ACHN (cell line): ENCODE measurements around the gene OPCML.

Experiments used
- DNase-seq: peaks from one replicate; pipeline ENCODE4 v3.0.0-alpha.2; 2015
- in situ Hi-C: cut with HindIII; loops from 2 replicates; pipeline ENCODE4 v1.10.0; 2017; ENCODE audit warnings: low sequenced_read_pairs, low pct_ligation_motif_present, low pct_unique_long_range_greater_than_20kb

OPCML gene

DNA sequence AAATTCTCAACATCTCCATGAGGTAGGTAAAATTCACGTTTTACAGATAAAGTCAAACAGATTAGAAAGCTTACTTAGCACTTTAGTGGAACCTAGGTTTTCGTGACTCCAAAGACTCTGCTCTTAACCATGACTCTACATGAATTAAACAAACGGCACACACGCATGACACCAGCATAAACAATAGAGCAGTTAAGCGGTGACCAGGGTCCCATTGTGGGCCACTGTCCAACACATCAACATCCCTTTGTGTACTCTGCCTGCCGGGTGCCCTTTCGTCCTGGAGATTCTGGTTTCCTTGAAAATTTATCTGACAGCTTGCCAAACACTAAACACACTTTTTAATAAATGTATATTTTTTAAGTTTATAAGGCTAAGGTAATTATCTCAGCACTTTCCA is 941.7 kb downstream of the OPCML start:
- in situ Hi-C loops = no loop called here
- no peak for DNase-seq

GRCh38 chr11:132589791-132590190 is 942.5 kb downstream of the OPCML start:
- in situ Hi-C loops = no loop called here
- DNase-seq = no peak

DNA sequence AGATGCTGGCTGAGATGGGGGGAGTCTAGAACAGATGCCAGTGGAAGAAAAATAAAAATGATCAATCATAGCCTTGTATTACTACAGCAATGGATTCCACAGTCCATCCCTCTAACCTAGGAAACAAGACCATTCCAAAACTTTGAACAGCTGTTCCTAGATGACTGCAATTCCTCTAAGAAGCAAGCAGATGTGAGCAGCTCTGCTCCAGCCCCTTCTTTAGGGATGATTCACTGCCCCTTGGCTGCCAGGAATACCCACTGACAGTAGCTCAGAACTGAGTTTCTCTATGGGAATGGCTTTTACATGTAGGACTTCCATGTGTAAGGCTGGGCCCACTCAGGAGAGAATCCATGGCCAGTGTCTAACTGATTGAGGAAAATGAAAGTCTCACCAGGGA is 943.9 kb downstream of the OPCML start:
- in situ Hi-C loops = no loop called here
- DNase-seq = no peak

DNA sequence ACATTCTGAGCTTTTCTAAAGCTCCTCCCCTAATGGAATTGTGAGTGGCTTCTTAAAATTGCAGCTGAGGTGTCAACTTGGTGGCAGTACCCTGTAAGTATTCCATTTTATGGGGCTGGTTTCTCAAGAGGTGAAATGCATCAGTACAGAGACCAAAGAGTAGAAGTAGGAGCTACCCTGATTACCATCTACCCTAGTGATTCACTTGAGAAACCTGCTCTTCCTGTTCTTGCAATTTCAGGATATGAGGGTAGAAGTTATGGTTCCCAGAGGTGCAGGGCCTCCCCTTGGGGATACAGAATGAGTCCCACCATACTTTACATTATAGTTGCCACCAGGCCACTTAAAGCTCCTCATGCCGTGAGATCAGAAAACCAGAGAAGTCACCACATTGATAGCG is 944.6 kb downstream of the OPCML start:
- in situ Hi-C loops = no loop called here

DNA sequence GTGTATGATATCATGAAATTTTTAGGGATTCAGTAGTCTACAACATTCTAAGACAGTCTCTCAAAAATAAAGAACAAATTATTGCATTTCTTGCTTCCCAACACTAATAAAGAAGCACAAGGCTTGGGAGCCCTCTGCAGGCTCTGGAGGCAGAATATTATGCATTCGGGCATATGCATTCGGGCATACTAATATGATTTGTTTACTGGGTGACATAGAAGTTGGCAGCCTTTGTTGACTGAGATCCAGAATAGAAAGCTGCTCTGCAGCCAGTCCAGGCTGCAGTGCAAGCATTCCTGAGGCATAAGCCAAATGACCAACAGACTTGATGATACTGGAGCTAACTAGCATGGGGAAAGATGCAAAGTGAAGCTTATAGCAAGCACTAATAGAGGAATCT is 945.5 kb downstream of the OPCML start:
- in situ Hi-C loops = no loop called here
- no peak for DNase-seq

More for the DNA sequence above, 944.6 kb downstream of the OPCML start:
- no peak for DNase-seq

GRCh38 chr11:132579634-132580327 is 952.5 kb downstream of the OPCML start:
- in situ Hi-C loops = no loop called here
- DNase-seq = no peak

DNA sequence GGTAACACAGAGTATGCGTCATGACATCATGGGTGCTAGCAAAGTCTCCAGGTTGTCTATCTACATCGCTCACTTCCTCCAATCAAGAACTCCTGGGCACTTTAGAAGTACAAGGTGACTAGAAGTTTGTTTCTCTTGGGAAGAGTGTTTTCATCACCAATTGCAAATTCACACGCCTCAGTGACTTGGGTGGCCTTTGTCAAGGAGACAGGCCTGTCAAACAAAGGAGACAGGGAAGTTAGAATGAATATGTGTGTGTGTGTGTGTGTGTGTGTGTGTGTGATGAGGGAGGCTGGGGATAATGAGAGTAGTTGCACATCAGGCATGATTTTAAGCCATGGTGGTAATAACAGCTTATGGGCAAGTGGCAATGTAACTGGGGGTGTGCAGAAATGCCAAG is 953.2 kb downstream of the OPCML start:
- DNase-seq = no peak
- in situ Hi-C loops = no loop called here

DNA sequence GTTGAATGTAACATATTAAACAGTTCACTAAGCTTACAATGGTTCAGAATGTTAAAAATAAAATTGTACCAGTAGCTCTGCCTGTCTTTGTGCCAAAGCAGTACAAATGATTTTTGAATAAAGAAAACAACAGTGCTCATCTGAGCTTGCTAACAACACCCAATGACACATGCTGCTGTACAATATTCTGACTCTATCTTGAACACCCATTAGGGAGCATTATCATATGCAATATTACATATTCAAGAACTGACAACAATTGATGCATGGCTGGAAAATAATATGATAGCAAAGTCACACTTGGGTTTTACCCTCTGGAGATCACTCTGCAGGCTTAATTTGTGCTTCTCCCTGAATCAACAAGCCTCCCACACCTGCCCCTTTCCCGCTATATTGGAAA is 953.7 kb downstream of the OPCML start:
- DNase-seq = no peak
- in situ Hi-C loops = no loop called here

DNA sequence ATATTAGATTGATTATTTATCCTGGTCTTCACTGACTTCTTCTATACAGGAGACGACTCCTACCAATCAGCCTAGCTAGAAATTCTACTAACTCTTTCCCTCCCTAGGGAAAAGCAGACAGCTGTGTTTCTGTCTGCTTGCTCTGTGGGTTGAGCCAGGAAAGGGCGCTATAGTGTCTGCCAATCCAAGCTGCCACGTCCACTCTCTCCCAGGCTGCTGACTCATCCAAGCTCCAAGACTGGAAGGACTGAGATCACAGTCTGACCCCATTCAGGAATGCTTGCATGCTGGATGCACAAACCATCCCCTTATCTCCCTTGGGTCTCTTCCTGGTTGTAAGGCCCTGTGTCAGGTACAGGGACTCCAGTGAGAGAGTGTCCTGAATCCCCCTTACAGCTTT is 955.6 kb downstream of the OPCML start:
- in situ Hi-C loops = no loop called here
- DNase-seq = peak; percentile 82

DNA sequence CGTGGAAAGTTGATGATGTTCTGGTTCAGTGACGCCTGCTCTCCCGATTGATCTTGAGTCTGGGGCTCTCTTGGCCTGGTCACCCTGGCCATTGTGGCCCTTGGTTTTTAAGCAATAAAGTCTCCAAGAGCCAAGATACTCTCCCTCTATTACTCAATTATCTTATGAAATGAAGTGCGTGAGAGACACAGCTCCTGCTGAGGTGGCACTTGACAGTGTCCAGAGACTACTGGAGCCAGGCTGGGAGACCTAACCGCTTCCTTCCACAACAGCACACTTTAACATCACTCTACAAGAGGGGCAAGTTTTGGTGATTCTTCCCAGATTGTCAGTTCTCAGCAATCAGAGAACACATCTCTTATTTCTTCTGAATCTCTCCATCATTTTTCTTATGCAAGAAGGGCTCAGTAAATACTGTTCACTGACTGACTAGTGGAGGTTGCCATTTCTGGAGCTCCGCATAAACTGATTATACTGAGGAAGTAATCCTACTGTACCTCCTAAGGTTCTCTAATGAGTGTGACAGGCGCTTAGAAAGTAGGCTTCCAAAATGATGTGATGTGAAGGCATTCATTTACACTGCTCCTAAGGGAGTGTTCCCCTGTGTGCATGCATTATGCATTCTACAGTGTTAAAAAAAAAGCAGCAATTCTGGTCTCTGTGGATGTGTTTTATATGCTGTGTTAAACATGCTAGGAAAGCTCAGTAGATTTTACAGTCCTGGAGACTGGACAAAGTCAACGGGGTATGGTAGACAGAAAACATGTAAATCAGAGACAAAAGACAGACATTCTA is 968.0 kb downstream of the OPCML start:
- in situ Hi-C loops = no loop called here
- DNase-seq = no peak

DNA sequence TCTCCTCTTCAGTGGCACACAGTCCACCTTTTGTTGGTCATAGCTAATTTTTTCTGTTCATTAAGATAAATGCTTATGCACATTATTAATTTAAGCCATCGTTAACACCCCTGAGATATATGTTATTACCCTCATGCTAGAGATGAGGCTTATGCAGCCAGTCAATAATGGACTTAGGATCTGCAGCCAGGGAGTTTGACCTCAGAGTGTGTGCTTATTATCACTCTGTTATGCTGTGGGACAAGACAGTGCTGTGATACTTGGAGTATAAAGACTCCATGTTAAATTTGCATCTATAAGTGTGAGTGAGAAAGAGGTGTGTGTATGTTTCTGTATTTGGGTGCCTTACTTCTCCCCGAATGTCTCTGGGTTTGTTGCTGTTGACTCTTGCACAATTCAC is 969.3 kb downstream of the OPCML start:
- in situ Hi-C loops = no loop called here
- no peak for DNase-seq

- DNase-seq = no peak
- in situ Hi-C loops = no loop called here
Measured at GRCh38 chr11:132561937-132562336, 970.4 kb downstream of the OPCML start.

- DNase-seq = no peak
- in situ Hi-C loops = no loop called here
Measured at GRCh38 chr11:132559331-132560036, 972.8 kb downstream of the OPCML start.

- no peak for DNase-seq
- in situ Hi-C loops = no loop called here
Measured at GRCh38 chr11:132556316-132556715, 976.0 kb downstream of the OPCML start.

- in situ Hi-C loops = no loop called here
- no peak for DNase-seq
Measured at GRCh38 chr11:132555617-132556016, 976.7 kb downstream of the OPCML start.

- no peak for DNase-seq
- in situ Hi-C loops = no loop called here
Measured at GRCh38 chr11:132551016-132551415, 981.3 kb downstream of the OPCML start.

DNA sequence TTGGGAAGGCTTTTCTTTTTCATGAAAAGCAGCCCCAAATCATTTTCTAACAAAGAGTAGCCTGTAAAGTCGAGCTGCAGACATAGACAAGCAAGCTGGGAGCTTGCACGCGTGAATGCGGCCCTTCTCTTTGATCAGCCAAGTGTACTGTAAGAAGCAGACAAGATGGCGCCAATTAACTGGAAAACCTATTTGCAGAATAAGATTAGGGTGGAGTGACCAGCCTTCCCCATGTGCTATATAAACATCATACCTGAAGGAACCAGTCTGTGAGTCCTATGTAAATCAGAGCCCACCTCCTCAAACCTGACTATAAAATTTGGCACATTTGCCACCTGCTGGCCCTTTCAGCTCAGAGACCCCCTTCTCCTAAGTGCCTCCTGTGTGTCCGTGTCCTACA is 982.7 kb downstream of the OPCML start:
- in situ Hi-C loops = no loop called here

GRCh38 chr11:132549001-132549400 is 983.3 kb downstream of the OPCML start:
- no peak for DNase-seq
- in situ Hi-C loops = no loop called here

More for the DNA sequence above, 982.7 kb downstream of the OPCML start:
- no peak for DNase-seq

DNA sequence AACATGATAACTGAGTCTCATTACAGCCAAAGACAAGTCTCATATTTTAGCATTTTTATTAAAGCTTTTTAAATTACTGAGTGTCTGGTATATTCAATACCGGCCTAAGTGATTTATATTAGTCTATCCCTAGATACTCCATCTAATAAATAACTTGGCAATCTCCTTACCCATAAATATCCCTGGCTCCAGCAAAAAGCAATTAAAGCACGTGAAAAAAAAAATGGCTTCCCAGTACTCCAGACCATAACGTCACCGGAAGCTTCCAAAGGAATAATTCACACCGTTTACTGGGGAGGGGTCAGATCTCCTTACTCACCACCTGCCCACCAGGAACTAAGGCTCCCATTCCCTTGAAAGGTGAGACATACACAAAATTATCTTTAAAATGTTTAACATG is 988.3 kb downstream of the OPCML start:
- no peak for DNase-seq

GRCh38 chr11:132541794-132542193 is 990.5 kb downstream of the OPCML start:
- in situ Hi-C loops = no loop called here
- DNase-seq = no peak

More for the DNA sequence above, 988.3 kb downstream of the OPCML start:
- in situ Hi-C loops = no loop called here
